Measurements from ENCODE around the gene FHAD1. TPM values are rescaled to one million over a fixed set of nuclear protein-coding genes. Genes with fewer than 3 reads are reported as not detected.

FHAD1 gene
- total and polyA plus RNA-seq, 2 of the 13 experiments (the other 11 are each of a cell fraction or from before 2014, with no cell fraction given) = not detected

DNA sequence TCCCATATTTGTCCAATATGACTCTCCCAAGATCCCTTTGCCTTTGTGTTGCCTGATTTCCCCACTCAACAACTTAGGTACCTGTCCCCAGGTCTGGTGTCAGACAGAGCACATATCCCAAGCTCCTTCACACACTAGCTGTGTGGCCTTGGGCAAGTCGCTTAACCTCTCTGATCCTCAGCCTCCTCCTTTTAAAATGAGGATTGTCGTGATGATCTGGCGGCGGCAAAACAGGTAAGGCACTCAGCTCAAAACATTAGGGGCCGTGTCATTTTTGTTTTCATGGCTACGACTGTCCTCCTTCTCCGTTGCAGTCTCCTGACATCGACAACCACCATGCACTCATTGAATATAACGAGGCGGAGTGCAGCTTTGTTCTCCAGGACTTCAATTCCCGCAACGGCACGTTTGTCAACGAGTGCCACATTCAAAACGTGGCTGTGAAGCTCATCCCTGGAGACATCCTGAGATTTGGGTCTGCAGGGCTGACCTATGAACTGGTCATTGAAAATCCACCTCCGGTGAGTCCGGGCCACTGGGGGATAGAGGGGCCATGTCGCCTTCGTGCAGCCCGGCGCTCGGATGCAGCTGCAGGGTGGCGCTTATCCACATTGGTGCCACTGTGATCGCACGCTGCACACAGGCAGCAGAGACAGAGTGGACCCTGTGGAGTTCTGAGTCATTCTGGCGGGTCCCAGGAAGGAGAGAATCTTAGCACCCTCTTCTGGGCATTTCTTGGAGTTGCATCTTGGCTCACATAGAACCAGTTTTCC is 25.2 kb downstream of the FHAD1 start (continued):
- TF ChIP-seq, protein P1, sequence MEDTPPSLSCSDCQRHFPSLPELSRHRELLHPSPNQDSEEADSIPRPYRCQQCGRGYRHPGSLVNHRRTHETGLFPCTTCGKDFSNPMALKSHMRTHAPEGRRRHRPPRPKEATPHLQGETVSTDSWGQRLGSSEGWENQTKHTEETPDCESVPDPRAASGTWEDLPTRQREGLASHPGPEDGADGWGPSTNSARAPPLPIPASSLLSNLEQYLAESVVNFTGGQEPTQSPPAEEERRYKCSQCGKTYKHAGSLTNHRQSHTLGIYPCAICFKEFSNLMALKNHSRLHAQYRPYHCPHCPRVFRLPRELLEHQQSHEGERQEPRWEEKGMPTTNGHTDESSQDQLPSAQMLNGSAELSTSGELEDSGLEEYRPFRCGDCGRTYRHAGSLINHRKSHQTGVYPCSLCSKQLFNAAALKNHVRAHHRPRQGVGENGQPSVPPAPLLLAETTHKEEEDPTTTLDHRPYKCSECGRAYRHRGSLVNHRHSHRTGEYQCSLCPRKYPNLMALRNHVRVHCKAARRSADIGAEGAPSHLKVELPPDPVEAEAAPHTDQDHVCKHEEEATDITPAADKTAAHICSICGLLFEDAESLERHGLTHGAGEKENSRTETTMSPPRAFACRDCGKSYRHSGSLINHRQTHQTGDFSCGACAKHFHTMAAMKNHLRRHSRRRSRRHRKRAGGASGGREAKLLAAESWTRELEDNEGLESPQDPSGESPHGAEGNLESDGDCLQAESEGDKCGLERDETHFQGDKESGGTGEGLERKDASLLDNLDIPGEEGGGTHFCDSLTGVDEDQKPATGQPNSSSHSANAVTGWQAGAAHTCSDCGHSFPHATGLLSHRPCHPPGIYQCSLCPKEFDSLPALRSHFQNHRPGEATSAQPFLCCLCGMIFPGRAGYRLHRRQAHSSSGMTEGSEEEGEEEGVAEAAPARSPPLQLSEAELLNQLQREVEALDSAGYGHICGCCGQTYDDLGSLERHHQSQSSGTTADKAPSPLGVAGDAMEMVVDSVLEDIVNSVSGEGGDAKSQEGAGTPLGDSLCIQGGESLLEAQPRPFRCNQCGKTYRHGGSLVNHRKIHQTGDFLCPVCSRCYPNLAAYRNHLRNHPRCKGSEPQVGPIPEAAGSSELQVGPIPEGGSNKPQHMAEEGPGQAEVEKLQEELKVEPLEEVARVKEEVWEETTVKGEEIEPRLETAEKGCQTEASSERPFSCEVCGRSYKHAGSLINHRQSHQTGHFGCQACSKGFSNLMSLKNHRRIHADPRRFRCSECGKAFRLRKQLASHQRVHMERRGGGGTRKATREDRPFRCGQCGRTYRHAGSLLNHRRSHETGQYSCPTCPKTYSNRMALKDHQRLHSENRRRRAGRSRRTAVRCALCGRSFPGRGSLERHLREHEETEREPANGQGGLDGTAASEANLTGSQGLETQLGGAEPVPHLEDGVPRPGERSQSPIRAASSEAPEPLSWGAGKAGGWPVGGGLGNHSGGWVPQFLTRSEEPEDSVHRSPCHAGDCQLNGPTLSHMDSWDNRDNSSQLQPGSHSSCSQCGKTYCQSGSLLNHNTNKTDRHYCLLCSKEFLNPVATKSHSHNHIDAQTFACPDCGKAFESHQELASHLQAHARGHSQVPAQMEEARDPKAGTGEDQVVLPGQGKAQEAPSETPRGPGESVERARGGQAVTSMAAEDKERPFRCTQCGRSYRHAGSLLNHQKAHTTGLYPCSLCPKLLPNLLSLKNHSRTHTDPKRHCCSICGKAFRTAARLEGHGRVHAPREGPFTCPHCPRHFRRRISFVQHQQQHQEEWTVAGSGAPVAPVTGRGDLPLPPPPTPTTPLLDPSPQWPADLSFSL (CRISPR knock-in tag; IDR thresholded peaks at IDR 0.05) = no peak; the same call in 1 of the 2 replicates
- TF ChIP-seq TEAD3 (CRISPR knock-in tag; optimal IDR thresholded peaks at IDR 0.05; ENCODE audit: borderline replicate concordance) (peak; percentile 63), ZFP36L1 (CRISPR knock-in tag; IDR thresholded peaks at IDR 0.05) (peak; percentile 74; the same call in 1 of the 2 replicates), ZMYM2 (CRISPR knock-in tag; IDR thresholded peaks at IDR 0.05) (no peak), WIZ (CRISPR knock-in tag; IDR thresholded peaks at IDR 0.05) (no peak), KMT2A (CRISPR knock-in tag; IDR thresholded peaks at IDR 0.05) (peak; percentile 65; the same call in 1 of the 2 replicates), ZNF83 (CRISPR knock-in tag; IDR thresholded peaks at IDR 0.05; ENCODE audit: borderline replicate concordance) (no peak), POLR2AphosphoS5 (IDR thresholded peaks at IDR 0.05; ENCODE audit: low read depth, low read length) (no peak), SOX13 (IDR thresholded peaks at IDR 0.05) (no peak), SOX13 (CRISPR knock-in tag; conservative IDR thresholded peaks at IDR 0.05 in 1 of 2, IDR thresholded peaks at IDR 0.05 in 1 of 2) (no peak), JUND (CRISPR knock-in tag; IDR thresholded peaks at IDR 0.05) (peak; percentile 55; the same call in 1 of the 2 replicates)
- TF ChIP-seq, protein P2, sequence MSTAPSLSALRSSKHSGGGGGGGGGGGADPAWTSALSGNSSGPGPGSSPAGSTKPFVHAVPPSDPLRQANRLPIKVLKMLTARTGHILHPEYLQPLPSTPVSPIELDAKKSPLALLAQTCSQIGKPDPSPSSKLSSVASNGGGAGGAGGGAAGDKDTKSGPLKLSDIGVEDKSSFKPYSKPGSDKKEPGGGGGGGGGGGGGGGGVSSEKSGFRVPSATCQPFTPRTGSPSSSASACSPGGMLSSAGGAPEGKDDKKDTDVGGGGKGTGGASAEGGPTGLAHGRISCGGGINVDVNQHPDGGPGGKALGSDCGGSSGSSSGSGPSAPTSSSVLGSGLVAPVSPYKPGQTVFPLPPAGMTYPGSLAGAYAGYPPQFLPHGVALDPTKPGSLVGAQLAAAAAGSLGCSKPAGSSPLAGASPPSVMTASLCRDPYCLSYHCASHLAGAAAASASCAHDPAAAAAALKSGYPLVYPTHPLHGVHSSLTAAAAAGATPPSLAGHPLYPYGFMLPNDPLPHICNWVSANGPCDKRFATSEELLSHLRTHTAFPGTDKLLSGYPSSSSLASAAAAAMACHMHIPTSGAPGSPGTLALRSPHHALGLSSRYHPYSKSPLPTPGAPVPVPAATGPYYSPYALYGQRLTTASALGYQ (CRISPR knock-in tag; IDR thresholded peaks at IDR 0.05) = no peak
- TF ChIP-seq, protein P3, sequence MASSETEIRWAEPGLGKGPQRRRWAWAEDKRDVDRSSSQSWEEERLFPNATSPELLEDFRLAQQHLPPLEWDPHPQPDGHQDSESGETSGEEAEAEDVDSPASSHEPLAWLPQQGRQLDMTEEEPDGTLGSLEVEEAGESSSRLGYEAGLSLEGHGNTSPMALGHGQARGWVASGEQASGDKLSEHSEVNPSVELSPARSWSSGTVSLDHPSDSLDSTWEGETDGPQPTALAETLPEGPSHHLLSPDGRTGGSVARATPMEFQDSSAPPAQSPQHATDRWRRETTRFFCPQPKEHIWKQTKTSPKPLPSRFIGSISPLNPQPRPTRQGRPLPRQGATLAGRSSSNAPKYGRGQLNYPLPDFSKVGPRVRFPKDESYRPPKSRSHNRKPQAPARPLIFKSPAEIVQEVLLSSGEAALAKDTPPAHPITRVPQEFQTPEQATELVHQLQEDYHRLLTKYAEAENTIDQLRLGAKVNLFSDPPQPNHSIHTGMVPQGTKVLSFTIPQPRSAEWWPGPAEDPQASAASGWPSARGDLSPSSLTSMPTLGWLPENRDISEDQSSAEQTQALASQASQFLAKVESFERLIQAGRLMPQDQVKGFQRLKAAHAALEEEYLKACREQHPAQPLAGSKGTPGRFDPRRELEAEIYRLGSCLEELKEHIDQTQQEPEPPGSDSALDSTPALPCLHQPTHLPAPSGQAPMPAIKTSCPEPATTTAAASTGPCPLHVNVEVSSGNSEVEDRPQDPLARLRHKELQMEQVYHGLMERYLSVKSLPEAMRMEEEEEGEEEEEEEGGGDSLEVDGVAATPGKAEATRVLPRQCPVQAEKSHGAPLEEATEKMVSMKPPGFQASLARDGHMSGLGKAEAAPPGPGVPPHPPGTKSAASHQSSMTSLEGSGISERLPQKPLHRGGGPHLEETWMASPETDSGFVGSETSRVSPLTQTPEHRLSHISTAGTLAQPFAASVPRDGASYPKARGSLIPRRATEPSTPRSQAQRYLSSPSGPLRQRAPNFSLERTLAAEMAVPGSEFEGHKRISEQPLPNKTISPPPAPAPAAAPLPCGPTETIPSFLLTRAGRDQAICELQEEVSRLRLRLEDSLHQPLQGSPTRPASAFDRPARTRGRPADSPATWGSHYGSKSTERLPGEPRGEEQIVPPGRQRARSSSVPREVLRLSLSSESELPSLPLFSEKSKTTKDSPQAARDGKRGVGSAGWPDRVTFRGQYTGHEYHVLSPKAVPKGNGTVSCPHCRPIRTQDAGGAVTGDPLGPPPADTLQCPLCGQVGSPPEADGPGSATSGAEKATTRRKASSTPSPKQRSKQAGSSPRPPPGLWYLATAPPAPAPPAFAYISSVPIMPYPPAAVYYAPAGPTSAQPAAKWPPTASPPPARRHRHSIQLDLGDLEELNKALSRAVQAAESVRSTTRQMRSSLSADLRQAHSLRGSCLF (CRISPR knock-in tag; IDR thresholded peaks at IDR 0.05; ENCODE audit: borderline replicate concordance) = no peak
- TF ChIP-seq, protein P4, sequence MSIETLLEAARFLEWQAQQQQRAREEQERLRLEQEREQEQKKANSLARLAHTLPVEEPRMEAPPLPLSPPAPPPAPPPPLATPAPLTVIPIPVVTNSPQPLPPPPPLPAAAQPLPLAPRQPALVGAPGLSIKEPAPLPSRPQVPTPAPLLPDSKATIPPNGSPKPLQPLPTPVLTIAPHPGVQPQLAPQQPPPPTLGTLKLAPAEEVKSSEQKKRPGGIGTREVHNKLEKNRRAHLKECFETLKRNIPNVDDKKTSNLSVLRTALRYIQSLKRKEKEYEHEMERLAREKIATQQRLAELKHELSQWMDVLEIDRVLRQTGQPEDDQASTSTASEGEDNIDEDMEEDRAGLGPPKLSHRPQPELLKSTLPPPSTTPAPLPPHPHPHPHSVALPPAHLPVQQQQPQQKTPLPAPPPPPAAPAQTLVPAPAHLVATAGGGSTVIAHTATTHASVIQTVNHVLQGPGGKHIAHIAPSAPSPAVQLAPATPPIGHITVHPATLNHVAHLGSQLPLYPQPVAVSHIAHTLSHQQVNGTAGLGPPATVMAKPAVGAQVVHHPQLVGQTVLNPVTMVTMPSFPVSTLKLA (IDR thresholded peaks at IDR 0.05) = no peak

Measured in HepG2 (cell line).